Stimulated activated effector memory CD8-positive, alpha-beta T cell treated with anti-CD3 and anti-CD28 coated beads, Interleukin-12 subunit alpha, Interleukin-12 subunit beta, amount 100 ng/mL, for 72 hours (primary cell): ENCODE results near the gene RPL41.
"Not testable (repeated sequence)": the region's sequence is repeated elsewhere in the genome, so short reads cannot be mapped to it uniquely, and the experiment has no call there.

Source experiments
- ATAC-seq: fragments of 150-1000 bp; cut with Tn5 transposase; 2 replicates; pipeline ENCODE4 v1.10.0; 2021
- DNase-seq, 2 donors: peaks; one replicate each; pipeline ENCODE4 v3.0.0; 2021 to 2022; ENCODE audit warnings: low spot score in 2 of 2
- H3K27ac Mint-ChIP-seq: one replicate; pipeline ENCODE4 v1.8.0; 2022; ENCODE audit warnings: mild to moderate bottlenecking, mixed read lengths
- H3K36me3 Mint-ChIP-seq: one replicate; pipeline ENCODE4 v1.8.0; 2022; ENCODE audit warnings: mild to moderate bottlenecking, mixed read lengths
- H3K4me1 Mint-ChIP-seq: one replicate; pipeline ENCODE4 v1.8.0; 2022; ENCODE audit warnings: mixed read lengths
- H3K4me3 Mint-ChIP-seq: one replicate; pipeline ENCODE4 v1.8.0; 2022; ENCODE audit warnings: mild to moderate bottlenecking, mixed read lengths
- H3K9me3 Mint-ChIP-seq: one replicate; pipeline ENCODE4 v1.8.0; 2022; ENCODE audit warnings: mixed read lengths

Gene RPL41

GRCh38 chr12:56117082-56117706, 761 bp downstream of the RPL41 start:
- peaks cover 76% of the 10 kb centered on the region for H3K36me3 Mint-ChIP-seq

GRCh38 chr12:56117778-56118687, 1.6 kb downstream of the RPL41 start, which contains the start of gene ZC3H10:
Gene ZC3H10 (plus strand): TSS chr12:56118266. CDS start chr12:56120563, 2,297 bp downstream.
- peaks cover 68% of the 10 kb centered on the region for H3K36me3 Mint-ChIP-seq
- no peaks in the 10 kb centered on the region for H3K9me3 Mint-ChIP-seq
- H3K4me3 Mint-ChIP-seq, result peak within 1 kb of the TSS; percentile 90
- H3K4me1 Mint-ChIP-seq, result peaks cover 37% of the 10 kb centered on the region
- H3K27ac Mint-ChIP-seq, result peak within 1 kb of the TSS; percentile 99
- DNase-seq, result peak; percentile 87 to 98
- ATAC-seq, result peak; percentile 93

More at GRCh38 chr12:56117082-56117706, 761 bp downstream of the RPL41 start:
- peak overlapping the region; percentile 99 for H3K27ac Mint-ChIP-seq
- H3K4me3 Mint-ChIP-seq, result peak overlapping the region; percentile 90
- H3K4me1 Mint-ChIP-seq, result peaks cover 37% of the 10 kb centered on the region
- not testable (repeated sequence) for H3K9me3 Mint-ChIP-seq, DNase-seq, ATAC-seq

GRCh38 chr12:56118688-56119357, 2.4 kb downstream of the RPL41 start:
- ATAC-seq (peak; percentile 0), DNase-seq (no peak)
- peak overlapping the region; percentile 90 for H3K4me3 Mint-ChIP-seq
- H3K36me3 Mint-ChIP-seq, result peaks cover 60% of the 10 kb centered on the region
- H3K9me3 Mint-ChIP-seq, result no peaks in the 10 kb centered on the region
- H3K27ac Mint-ChIP-seq, result peak overlapping the region; percentile 99
- H3K4me1 Mint-ChIP-seq, result peaks cover 40% of the 10 kb centered on the region

- Mint-ChIP-seq H3K27ac (peak overlapping the region; percentile 99), H3K36me3 (peaks cover 54% of the 10 kb centered on the region), H3K9me3 (no peaks in the 10 kb centered on the region), H3K4me1 (peaks cover 45% of the 10 kb centered on the region), H3K4me3 (peak overlapping the region; percentile 90)
- ATAC-seq, result no peak
- DNase-seq, result peak in 1 of 2 donors; percentile 67
Measured at GRCh38 chr12:56119361-56119796, 2.9 kb downstream of the RPL41 start.

GRCh38 chr12:56120158-56120846, 3.9 kb downstream of the RPL41 start:
- H3K4me1 Mint-ChIP-seq, result peaks cover 47% of the 10 kb centered on the region
- ATAC-seq (no peak), DNase-seq (no peak)
- H3K4me3 Mint-ChIP-seq, result no peak overlapping the region
- H3K27ac Mint-ChIP-seq, result no peak overlapping the region
- no peaks in the 10 kb centered on the region for H3K9me3 Mint-ChIP-seq
- H3K36me3 Mint-ChIP-seq, result peaks cover 48% of the 10 kb centered on the region

GRCh38 chr12:56121204-56121870, 4.9 kb downstream of the RPL41 start:
- Mint-ChIP-seq H3K36me3 (peaks cover 47% of the 10 kb centered on the region), H3K9me3 (no peaks in the 10 kb centered on the region), H3K27ac (peak overlapping the region; percentile 41), H3K4me1 (peaks cover 53% of the 10 kb centered on the region), H3K4me3 (no peak overlapping the region)
- no peak for DNase-seq
- no peak for ATAC-seq

- H3K9me3 Mint-ChIP-seq, result no peaks in the 10 kb centered on the region
- no peak for DNase-seq
- no peak overlapping the region for H3K27ac Mint-ChIP-seq
- no peak overlapping the region for H3K4me3 Mint-ChIP-seq
- no peak for ATAC-seq
- H3K4me1 Mint-ChIP-seq, result peaks cover 58% of the 10 kb centered on the region
- H3K36me3 Mint-ChIP-seq, result peaks cover 37% of the 10 kb centered on the region
Measured at GRCh38 chr12:56122637-56123036, 6.2 kb downstream of the RPL41 start.

GRCh38 chr12:56124133-56124532, 7.7 kb downstream of the RPL41 start:
- Mint-ChIP-seq H3K27ac (peak overlapping the region; percentile 90), H3K9me3 (no peaks in the 10 kb centered on the region), H3K4me1 (peaks cover 52% of the 10 kb centered on the region), H3K36me3 (peaks cover 40% of the 10 kb centered on the region), H3K4me3 (no peak overlapping the region)
- ATAC-seq, result no peak
- DNase-seq, result no peak

- Mint-ChIP-seq H3K36me3 (peaks cover 50% of the 10 kb centered on the region), H3K4me3 (peak overlapping the region; percentile 100), H3K4me1 (peaks cover 66% of the 10 kb centered on the region), H3K9me3 (no peaks in the 10 kb centered on the region), H3K27ac (peak overlapping the region; percentile 97)
- DNase-seq (no peak), ATAC-seq (no peak)
Measured at GRCh38 chr12:56126732-56127239, 10.4 kb downstream of the RPL41 start.

GRCh38 chr12:56127485-56127887, 11.1 kb downstream of the RPL41 start:
- no peak for DNase-seq
- H3K4me3 Mint-ChIP-seq, result peak overlapping the region; percentile 100
- peaks cover 56% of the 10 kb centered on the region for H3K36me3 Mint-ChIP-seq
- H3K27ac Mint-ChIP-seq, result peak overlapping the region; percentile 97
- no peak for ATAC-seq
- peaks cover 70% of the 10 kb centered on the region for H3K4me1 Mint-ChIP-seq
- H3K9me3 Mint-ChIP-seq, result no peaks in the 10 kb centered on the region

- H3K4me1 Mint-ChIP-seq, result peaks cover 71% of the 10 kb centered on the region
- DNase-seq (peak; percentile 78 to 95), ATAC-seq (peak; percentile 95)
- H3K36me3 Mint-ChIP-seq, result peaks cover 62% of the 10 kb centered on the region
- no peaks in the 10 kb centered on the region for H3K9me3 Mint-ChIP-seq
- peak within 1 kb of the TSS; percentile 100 for H3K4me3 Mint-ChIP-seq
- peak within 1 kb of the TSS; percentile 97 for H3K27ac Mint-ChIP-seq
Measured at GRCh38 chr12:56127888-56128669, 11.6 kb downstream of the RPL41 start, which contains the start of gene ESYT1. Gene ESYT1 (plus strand): TSS chr12:56128267. CDS start chr12:56128320, 53 bp downstream.

- Mint-ChIP-seq H3K4me1 (peaks cover 68% of the 10 kb centered on the region), H3K9me3 (no peaks in the 10 kb centered on the region), H3K4me3 (peak overlapping the region; percentile 100), H3K36me3 (peaks cover 68% of the 10 kb centered on the region), H3K27ac (peak overlapping the region; percentile 97)
- ATAC-seq (no peak), DNase-seq (no peak)
Measured at GRCh38 chr12:56128670-56129205, 12.3 kb downstream of the RPL41 start.
